K562 (cell line): ENCODE results near the gene SLC6A8. TPM values are rescaled to one million over a fixed set of nuclear protein-coding genes. Genes with fewer than 3 reads are reported as not detected.

Experiments
- ATAC-seq: fragments of 200-7000 bp; cut with Tn5 transposase; 3 replicates; pipeline ENCODE4 v1.9.1; 2020; ENCODE audit warnings: moderate library complexity
- BruUV-seq: library from RNA; stranded (reverse); fragments of 400-500 nt; replicated peaks from 2 replicates; lab custom pipeline; 2021; lab: Mats Ljungman, UMichigan
- CTCF ChIA-PET: fragments of 300-600 bp; formaldehyde crosslinking; extraction: SDS; loops from one replicate; lab custom pipeline; 2021; ENCODE audit warnings: low intra/inter-chr PET ratio; lab: Yijun Ruan, JAX
- POLR2A ChIA-PET: fragments of 300-600, 350-650 bp; sonication (Branson Sonifier 250); formaldehyde crosslinking; extraction: SDS; loops from one replicate; lab custom pipeline; 2021; ENCODE audit warnings: antibody characterized with exemption, inconsistent platforms; lab: Yijun Ruan, JAX
- DNase-seq, 4 experiments: peaks; one replicate each; pipeline versions ENCODE4 v3.0.0 to v3.0.0-alpha.2; 2011 to 2018; ENCODE audit warnings: low spot score in 3 of 4, mixed read lengths in 3 of 4; ENCODE audit errors: extremely low read depth in 1 of 4
- FAIRE-seq: peaks from 2 replicates; lab custom pipeline; 2011; peaks lifted over from hg19 to GRCh38; lab: Jason Lieb, UNC
- H2AFZ ChIP-seq: 2 replicates; pipeline ENCODE4 v1.6.0; 2011; ENCODE audit warnings: low read depth, low read length, control low read depth, inconsistent platforms
- H3K27ac ChIP-seq: fragments of 200-600 bp; 3 replicates; pipeline ENCODE4 v1.8.0; 2011; ENCODE audit warnings: low read depth, mild to moderate bottlenecking, control low read depth, inconsistent platforms, low read length, moderate library complexity, mixed read lengths; ENCODE audit errors: extremely low read depth
- H3K27me3 ChIP-seq, 2 experiments: fragments of 300-600 bp in 1 of 2; 2 replicates in 1 of 2; 3 replicates in 1 of 2; pipeline versions ENCODE4 v1.6.0 to v1.8.0; 2011; ENCODE audit warnings: inconsistent platforms in 2 of 2, low read length in 2 of 2, mild to moderate bottlenecking in 1 of 2, mixed read lengths in 1 of 2, moderate library complexity in 1 of 2; ENCODE audit not compliant: control insufficient read depth in 2 of 2, insufficient read depth in 2 of 2
- H3K36me3 ChIP-seq: fragments of 300-600 bp; 3 replicates; pipeline ENCODE4 v1.8.0; 2011; ENCODE audit warnings: mild to moderate bottlenecking, low read length, inconsistent platforms; ENCODE audit not compliant: control insufficient read depth, insufficient read depth
- H3K4me1 ChIP-seq, 2 experiments: fragments of 200-600 bp in 1 of 2; replicated peaks in 1 of 2; 2 replicates in 1 of 2; 3 replicates in 1 of 2; pipeline versions ENCODE4 v1.5.1 to v1.8.0; 2011; ENCODE audit warnings: inconsistent platforms in 2 of 2, low read length in 2 of 2, mild to moderate bottlenecking in 1 of 2, mixed read lengths in 1 of 2, moderate library complexity in 1 of 2; ENCODE audit not compliant: control insufficient read depth in 2 of 2, insufficient read depth in 2 of 2
- H3K4me2 ChIP-seq: 2 replicates; pipeline ENCODE4 v1.6.1; 2011; ENCODE audit warnings: low read length, control low read depth, inconsistent platforms, mixed read lengths; ENCODE audit not compliant: insufficient read depth
- H3K4me3 ChIP-seq: fragments of 200-600 bp; sonication (generic), shearing (Covaris generic); 2 replicates; pipeline ENCODE4 v1.5.1; 2016; ENCODE audit warnings: control low read depth, inconsistent platforms
- H3K79me2 ChIP-seq: fragments of 200-600 bp; 3 replicates; pipeline ENCODE4 v1.8.0; 2011; ENCODE audit warnings: low read length, inconsistent platforms; ENCODE audit not compliant: control insufficient read depth, insufficient read depth
- H3K9ac ChIP-seq, 2 experiments: 2 replicates each; pipeline versions ENCODE4 v1.6.0 to v1.6.1; 2011; ENCODE audit warnings: low read depth in 2 of 2, low read length in 2 of 2, control low read depth in 1 of 2, inconsistent platforms in 1 of 2, mild to moderate bottlenecking in 1 of 2, mixed read lengths in 1 of 2; ENCODE audit not compliant: insufficient read depth in 1 of 2
- H3K9me1 ChIP-seq: one replicate; pipeline ENCODE4 v1.6.0; 2011; ENCODE audit warnings: inconsistent platforms, mild to moderate bottlenecking, low read length, moderate library complexity; ENCODE audit not compliant: control insufficient read depth, insufficient read depth
- H3K9me3 ChIP-seq: replicated peaks from 2 replicates; pipeline ENCODE4 v1.5.1; 2011; ENCODE audit warnings: low read depth, low read length, inconsistent platforms; ENCODE audit not compliant: control insufficient read depth, insufficient read depth
- H4K20me1 ChIP-seq: replicated peaks from 2 replicates; pipeline ENCODE4 v1.6.1; 2011; ENCODE audit warnings: low read length, inconsistent platforms, mixed read lengths; ENCODE audit not compliant: control insufficient read depth, insufficient read depth
- CREB3L1 ChIP-seq: fragments of 450-650 bp; IDR thresholded peaks from 2 replicates; pipeline ENCODE4 v1.6.1; 2014; ENCODE audit warnings: low read depth, mild to moderate bottlenecking, moderate library complexity, borderline replicate concordance
- EGR1 ChIP-seq: fragments of 450-650 bp; conservative IDR thresholded peaks from 2 replicates; pipeline ENCODE4 v1.6.1; 2017; ENCODE audit warnings: mild to moderate bottlenecking
- ERF ChIP-seq: fragments of 450-650 bp; formaldehyde crosslinking; IDR thresholded peaks from 2 replicates; pipeline ENCODE4 v1.4.0; 2020; ENCODE audit warnings: mild to moderate bottlenecking, mixed read lengths
- FIP1L1 ChIP-seq: fragments of 200-400 bp; formaldehyde crosslinking; IDR thresholded peaks from 2 replicates; pipeline ENCODE4 v1.6.1; 2018; ENCODE audit warnings: mild to moderate bottlenecking, low read depth, low read length; ENCODE audit not compliant: poor library complexity, severe bottlenecking
- HMGXB4 ChIP-seq: sonication (generic); formaldehyde crosslinking; IDR thresholded peaks from 2 replicates; pipeline ENCODE4 v1.8.1; 2023; ENCODE audit warnings: mild to moderate bottlenecking, missing genetic modification reagents
- ID3 ChIP-seq, 2 experiments: fragments of 250-450 bp in 1 of 2; fragments of 450-650 bp in 1 of 2; sonication (Bioruptor Pico) in 1 of 2; IDR thresholded peaks; 2 replicates each; pipeline versions ENCODE4 v1.6.1 to v1.8.0; 2016 to 2021; ENCODE audit warnings: mild to moderate bottlenecking in 2 of 2, moderate library complexity in 2 of 2, missing compliant biosample characterization in 1 of 2, missing genetic modification characterization in 1 of 2
- NFXL1 ChIP-seq: fragments of 450-650 bp; formaldehyde crosslinking; IDR thresholded peaks from 2 replicates; pipeline ENCODE4 v1.4.0; 2021; ENCODE audit warnings: mild to moderate bottlenecking
- OTX1 ChIP-seq: fragments of 450-650 bp; formaldehyde crosslinking; IDR thresholded peaks from 2 replicates; pipeline ENCODE4 v1.4.0; 2022; ENCODE audit warnings: mild to moderate bottlenecking
- PML ChIP-seq: IDR thresholded peaks from 2 replicates; pipeline ENCODE4 v1.6.1; 2012; ENCODE audit warnings: low read length, inconsistent platforms
- POLR2G ChIP-seq: fragments of 200-400 bp; formaldehyde crosslinking; IDR thresholded peaks from 2 replicates; pipeline ENCODE4 v1.6.1; 2017; ENCODE audit warnings: low read depth, mild to moderate bottlenecking, antibody characterized with exemption, low read length, moderate library complexity
- PRPF4 ChIP-seq: fragments of 200-400 bp; formaldehyde crosslinking; IDR thresholded peaks from one replicate; pipeline ENCODE4 v1.6.1; 2017; ENCODE audit warnings: low read length, low read depth, mild to moderate bottlenecking; ENCODE audit not compliant: insufficient read depth, poor library complexity, severe bottlenecking
- PURB ChIP-seq: sonication (generic); formaldehyde crosslinking; IDR thresholded peaks from 2 replicates; pipeline ENCODE4 v1.9.0; 2021; ENCODE audit warnings: low read depth, mild to moderate bottlenecking, missing genetic modification reagents
- TAF1 ChIP-seq: IDR thresholded peaks from 2 replicates; pipeline ENCODE4 v1.6.1; 2011; ENCODE audit warnings: mild to moderate bottlenecking, low read length, moderate library complexity; ENCODE audit not compliant: insufficient read depth, control insufficient read depth, severe bottlenecking; ENCODE audit errors: extremely low read depth
- ZKSCAN3 ChIP-seq: fragments of 250-450 bp; sonication (Bioruptor Pico); IDR thresholded peaks from 2 replicates; pipeline ENCODE4 v1.4.0; 2020
- ZNF212 ChIP-seq: fragments of 450-650 bp; formaldehyde crosslinking; IDR thresholded peaks from 2 replicates; pipeline ENCODE4 v1.4.0; 2020; ENCODE audit warnings: mild to moderate bottlenecking
- ZNF584 ChIP-seq: fragments of 200-800 bp; sonication (Bioruptor generic); IDR thresholded peaks from 2 replicates; pipeline ENCODE4 v1.6.1; 2016; ENCODE audit warnings: low read depth, mild to moderate bottlenecking, missing genetic modification characterization, missing compliant biosample characterization
- ZZZ3 ChIP-seq: fragments of 450-650 bp; IDR thresholded peaks from 2 replicates; pipeline ENCODE4 v1.6.1; 2016; ENCODE audit warnings: antibody characterized with exemption, mild to moderate bottlenecking, moderate library complexity
- WGBS: fragments of 100-300 bp; shearing (Covaris generic); methylation state at CpG from one replicate; pipeline ENCODE4 v1.1.6; 2016; ENCODE audit warnings: low coverage, mixed read lengths; ENCODE audit not compliant: insufficient coverage; ENCODE audit errors: missing lambda C conversion rate; 5-methylcytosine and 5-hydroxymethylcytosine counted together
- in situ Hi-C: fragments of 300-500 bp; cut with MboI; formaldehyde crosslinking; loops from 4 replicates; pipeline ENCODE4 v1.15.0; 2018; ENCODE audit warnings: inconsistent platforms, mixed read lengths
- intact Hi-C: fragments of 100-400 bp; cut with micrococcal nuclease; formaldehyde crosslinking; loops from 2 replicates; pipeline ENCODE4 v1.14.2; 2022
- polyA plus RNA-seq, 8 experiments: library from polyadenylated mRNA; depleted of rRNA in 4 of 8; stranded (reverse) in 5 of 8; unstranded in 3 of 8; fragments of >200 nt; fragmentation: Nextera tagmentation in 2 of 8; fragmentation: Illumina TruSeq in 1 of 8; extraction: Ambion mirVana in 2 of 8; extraction: Trizol in 1 of 8; gene quantifications; 2 replicates each; pipeline versions ENCODE4 v1.2.1 to v1.2.3, GENCODE V29; 2011 to 2014; ENCODE audit warnings: inconsistent platforms in 1 of 8, missing spikeins in 1 of 8
- total RNA-seq, 7 experiments: library from RNA; depleted of rRNA in 6 of 7; stranded (reverse); fragments of >200 nt in 6 of 7; fragmentation: Illumina TruSeq in 2 of 7; extraction: Trizol in 2 of 7; gene quantifications; 2 replicates each; pipeline versions ENCODE4 v1.2.1 to v1.2.3, GENCODE V29; 2011 to 2021; ENCODE audit warnings: low replicate concordance in 1 of 7

Gene SLC6A8
- total and polyA plus RNA-seq, 9 of the 15 experiments (the other 6 are each of a cell fraction or from before 2014, with no cell fraction given) = 0.68 to 144 (median 34.3) TPM

GRCh38 chrX:153644356-153645125 is 43.2 kb upstream of the SLC6A8 start (continued):
- no peak for TF ChIP-seq CREB3L1
- peak; percentile 39; the same call in 1 of the 2 replicates for TF ChIP-seq EGR1
- TF ChIP-seq, all 486 proteins: peak for 8

- no peak for DNase-seq
- Histone ChIP-seq H2AFZ (no peak overlapping the region), H3K4me1 (peaks cover 7 to 78% of the 10 kb centered on the region in 2 experiments; a peak in 3 of 5 replicates), H3K9me1 (no peaks in the 10 kb centered on the region), H3K9ac (no peak overlapping the region), H3K27me3 (peaks cover 0 to 6% of the 10 kb centered on the region in 2 experiments; a peak in 1 of 5 replicates), H3K4me2 (no peak overlapping the region), H3K36me3 (no peaks in the 10 kb centered on the region), H4K20me1 (no peaks in the 10 kb centered on the region), H3K27ac (no peak overlapping the region), H3K9me3 (no peaks in the 10 kb centered on the region), H3K4me3 (no peak overlapping the region), H3K79me2 (no peaks in the 10 kb centered on the region)
- POLR2A ChIA-PET = interaction anchor here (0.6 kb wide), 1 partner anchor 57 kb away, joined by 3 read pairs; no protein-coding TSS in a partner anchor
- FAIRE-seq = no peak
- CTCF ChIA-PET = no interaction called here
- intact Hi-C loops (loop anchor here (5.0 kb wide), 3 partner anchors 33 to 108 kb away; no protein-coding TSS in a partner anchor), in situ Hi-C loops (no loop called here)
- ATAC-seq = no peak
- BruUV-seq = no TSS peak
- WGBS = 31% methylated on average over 6 of the region's 6 CpGs
- TF ChIP-seq ZNF584 (CRISPR knock-in tag) (no peak), FIP1L1 (no peak), PURB (CRISPR knock-in tag) (no peak), PRPF4 (no peak), ID3 (CRISPR knock-in tag; IDR thresholded peaks at IDR 0.05) (no peak), ID3 (tag; IDR thresholded peaks at IDR 0.05) (no peak), NFXL1 (CRISPR knock-in tag) (no peak), ZKSCAN3 (CRISPR knock-in tag) (no peak), PML (no peak), ZNF212 (CRISPR knock-in tag) (no peak), ERF (no peak), ZZZ3 (no peak), OTX1 (CRISPR knock-in tag) (no peak), TAF1 (no peak), HMGXB4 (CRISPR knock-in tag) (no peak), POLR2G (no peak)
Observed at GRCh38 chrX:153645151-153645550, 42.6 kb upstream of the SLC6A8 start.
